ENCODE data around the gene SDK2.

Gene SDK2

DNA sequence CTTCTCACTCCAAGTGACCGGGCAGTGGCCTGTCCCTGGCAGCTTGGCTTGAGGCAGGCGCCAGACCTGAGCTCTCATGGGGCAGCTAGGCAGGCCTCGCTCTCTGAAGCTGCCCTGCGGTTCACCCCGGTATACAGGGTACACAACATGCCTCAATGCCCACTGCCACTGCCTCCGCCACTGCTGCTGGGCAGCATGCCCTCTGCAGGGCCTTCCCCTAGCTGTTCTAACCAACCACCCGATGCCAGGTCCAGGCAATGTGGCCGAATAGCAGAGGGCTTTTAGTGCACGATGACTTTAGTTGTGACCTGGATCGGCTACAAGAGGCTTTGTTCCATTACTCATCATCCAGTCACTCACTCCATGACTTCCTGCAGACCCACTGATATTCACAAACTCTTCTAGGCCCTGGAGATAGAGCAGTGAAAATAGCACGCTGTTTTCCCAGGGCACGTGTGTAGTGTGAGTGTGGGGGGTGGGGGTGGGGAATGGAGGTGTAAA lies 352.2 kb downstream of the SDK2 start:
- DNase-seq (ENCODE audit: extremely low read depth, low read depth) = no peak
- TF ChIP-seq CTCF (IDR thresholded peaks at IDR 0.05; ENCODE audit: low read depth, low read length) = no peak

DNA sequence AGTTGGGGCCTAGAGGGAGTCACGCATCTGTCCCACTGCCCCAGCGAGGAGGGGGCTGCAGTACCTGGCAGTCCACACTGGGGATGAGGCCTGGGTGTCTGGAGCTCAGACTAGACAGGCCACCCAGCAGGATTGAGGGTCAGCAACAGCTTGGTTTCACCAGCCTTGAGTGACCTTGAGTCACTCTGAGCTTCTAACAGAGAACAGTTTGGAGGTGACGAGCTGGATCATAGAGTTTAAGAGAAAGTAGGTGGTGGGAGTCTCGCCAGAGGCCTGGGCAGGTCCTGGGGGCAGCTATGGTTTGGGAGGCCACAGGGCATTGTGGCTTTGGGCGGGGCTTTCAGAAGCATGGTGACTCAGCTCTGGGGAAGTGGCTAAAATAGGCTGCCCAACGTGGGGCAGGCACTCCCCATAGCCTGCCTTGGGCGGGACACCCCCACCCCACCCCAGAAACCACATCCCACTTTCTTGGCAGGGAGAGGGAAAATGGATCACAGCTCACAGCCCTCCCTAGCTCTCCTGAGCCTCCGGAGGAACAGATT lies 352.9 kb downstream of the SDK2 start:
- DNase-seq (ENCODE audit: extremely low read depth, low read depth) = peak; percentile 77
- TF ChIP-seq CTCF (IDR thresholded peaks at IDR 0.05; ENCODE audit: low read depth, low read length) = no peak

DNA sequence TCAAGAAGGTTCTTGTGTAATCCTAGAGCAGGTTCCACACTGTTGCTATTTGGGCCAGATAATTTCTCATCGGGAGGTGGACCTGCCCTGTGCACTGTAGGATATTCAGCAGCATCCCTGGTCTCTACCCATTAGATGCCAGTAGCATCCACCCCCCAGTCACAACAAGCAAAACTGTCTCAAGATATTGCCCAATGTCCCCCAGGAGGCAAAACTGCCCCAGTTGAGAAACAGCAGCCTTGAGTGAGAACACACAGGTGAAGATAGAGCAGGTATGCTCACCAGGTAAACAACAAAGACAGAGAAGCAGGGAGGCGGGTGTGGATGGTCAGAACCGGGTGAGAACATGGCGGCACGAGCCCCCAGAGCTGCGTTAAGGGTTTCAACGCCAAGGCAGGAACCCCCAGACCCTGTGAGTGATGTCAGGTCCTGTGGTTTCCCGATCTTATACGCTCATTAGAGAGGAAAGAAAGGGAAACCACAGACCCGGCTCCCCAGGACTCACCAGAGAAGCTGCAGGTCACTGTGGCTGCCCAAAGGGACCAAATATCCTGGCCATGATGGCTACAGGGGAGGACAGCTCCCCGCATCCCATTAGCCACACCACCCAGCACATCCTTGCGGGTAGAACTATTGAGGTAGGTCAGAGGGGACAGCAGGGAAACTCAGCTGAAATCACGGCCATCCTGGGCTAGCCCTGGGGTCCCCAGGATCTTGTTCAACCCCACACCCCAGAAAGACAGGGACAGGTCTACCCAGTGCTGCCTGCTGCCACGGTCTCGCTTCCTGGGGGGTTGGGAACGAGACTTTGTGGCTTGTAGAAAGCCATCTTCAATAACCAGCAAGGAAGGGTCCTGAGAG lies 353.6 kb downstream of the SDK2 start:
- TF ChIP-seq CTCF (IDR thresholded peaks at IDR 0.05; ENCODE audit: low read depth, low read length) = no peak
- DNase-seq (ENCODE audit: extremely low read depth, low read depth) = no peak

- no peak for DNase-seq (ENCODE audit: extremely low read depth, low read depth)
Measured at GRCh38 chr17:73289549-73290254, 354.5 kb downstream of the SDK2 start.

DNA sequence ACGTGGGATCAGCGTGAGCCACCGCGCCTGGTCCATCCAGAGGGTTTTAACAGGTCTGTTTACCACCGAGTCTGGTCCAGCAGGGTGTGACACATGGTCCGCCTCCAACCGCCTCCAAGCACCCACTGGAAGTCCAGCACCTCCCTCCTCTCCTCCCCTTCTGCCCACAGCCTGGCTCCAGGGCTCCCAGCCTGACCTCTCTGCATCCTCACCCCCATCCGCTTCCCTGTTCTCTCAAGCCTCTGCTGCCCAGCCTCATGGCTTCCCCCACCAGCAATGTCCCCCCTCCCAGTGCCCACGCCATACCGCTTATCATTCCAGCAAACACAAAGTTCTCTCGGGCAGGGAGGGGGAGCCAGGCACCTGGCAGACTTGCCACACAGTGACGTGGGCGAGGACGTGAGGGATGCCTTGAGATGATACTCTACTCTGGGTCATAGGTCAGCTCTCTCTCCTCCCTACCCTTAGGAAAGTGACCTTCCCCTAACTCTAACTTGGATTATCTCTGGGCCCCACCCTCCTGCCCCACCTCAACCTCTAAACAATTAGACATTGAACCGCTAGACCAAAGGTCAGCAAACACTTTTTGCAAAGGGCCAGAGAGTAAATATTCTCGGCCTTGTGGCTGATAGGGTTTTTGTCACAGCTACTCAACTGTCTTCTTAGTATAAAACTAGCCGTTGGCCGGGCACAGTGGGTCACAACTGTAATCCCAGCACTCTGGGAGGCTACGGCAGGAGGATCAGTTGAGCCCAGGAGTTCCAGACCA lies 355.5 kb downstream of the SDK2 start:
- no peak for TF ChIP-seq CTCF (IDR thresholded peaks at IDR 0.05; ENCODE audit: low read depth, low read length)
- no peak for DNase-seq (ENCODE audit: extremely low read depth, low read depth)

More at GRCh38 chr17:73289549-73290254, 354.5 kb downstream of the SDK2 start:
- no peak for TF ChIP-seq CTCF (IDR thresholded peaks at IDR 0.05; ENCODE audit: low read depth, low read length)

DNA sequence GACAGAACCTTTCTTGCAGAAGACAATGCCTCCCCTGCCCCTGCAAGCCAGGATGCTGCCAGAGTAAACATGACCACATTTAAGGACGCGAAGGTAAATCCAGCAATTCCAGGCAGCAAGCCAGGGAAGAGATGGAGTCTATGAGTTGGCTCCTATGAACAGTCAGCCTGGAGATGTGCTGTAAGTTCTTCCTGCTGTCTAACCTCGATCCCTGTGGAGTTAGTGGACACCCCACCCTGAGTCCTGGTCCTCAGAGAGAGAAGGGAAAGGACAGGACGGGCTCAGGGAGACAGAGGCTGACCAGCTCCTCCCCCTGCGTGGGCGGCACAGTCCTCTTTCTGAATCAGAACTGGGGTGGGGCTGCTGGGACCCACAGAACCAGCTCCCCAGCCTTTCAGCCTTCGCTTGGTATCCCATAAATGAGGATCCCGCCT lies 357.4 kb downstream of the SDK2 start:
- no peak for DNase-seq (ENCODE audit: extremely low read depth, low read depth)
- TF ChIP-seq CTCF (IDR thresholded peaks at IDR 0.05; ENCODE audit: low read depth, low read length) = no peak
